NCI-H2227 treated with DMSO at 0.1 percent for 48 hours (cell line): ENCODE results near the gene TMEM151B.
"Not testable (repeated sequence)": the region's sequence is repeated elsewhere in the genome, so short reads cannot be mapped to it uniquely, and the experiment has no call there.

Source experiments
- DNase-seq: peaks from one replicate; lab custom pipeline; 2025; lab: John Stamatoyannopoulos, UW

TMEM151B gene

GRCh38 chr6:44304282-44305199, 34.3 kb downstream of the TMEM151B start:
- no peak for DNase-seq

GRCh38 chr6:44305200-44305725, 35.0 kb downstream of the TMEM151B start:
- no peak for DNase-seq

- DNase-seq, result no peak
Observed at GRCh38 chr6:44306710-44307109, 36.5 kb downstream of the TMEM151B start.

- DNase-seq, result no peak
Observed at GRCh38 chr6:44307217-44307616, 37.0 kb downstream of the TMEM151B start.

- DNase-seq, result no peak
Observed at GRCh38 chr6:44309092-44309491, 38.8 kb downstream of the TMEM151B start.

- DNase-seq, result no peak
Observed at GRCh38 chr6:44309631-44310030, 39.4 kb downstream of the TMEM151B start.

- no peak for DNase-seq
Observed at GRCh38 chr6:44310241-44310640, 40.0 kb downstream of the TMEM151B start.

- DNase-seq, result no peak
Observed at GRCh38 chr6:44311304-44311703, 41.1 kb downstream of the TMEM151B start.

GRCh38 chr6:44311767-44312166, 41.5 kb downstream of the TMEM151B start:
- no peak for DNase-seq

- DNase-seq, result peak; percentile 79
Observed at GRCh38 chr6:44312901-44313788, 42.9 kb downstream of the TMEM151B start, which contains the start of gene AARS2. TSS of gene AARS2 (minus strand) at chr6:44313347. CDS start at chr6:44313323, 24 bp downstream.

- DNase-seq, result not testable (repeated sequence)
Observed at GRCh38 chr6:44314657-44315056, 44.4 kb downstream of the TMEM151B start.

GRCh38 chr6:44315516-44315915, 45.3 kb downstream of the TMEM151B start:
- DNase-seq, result no peak

GRCh38 chr6:44315951-44316350, 45.7 kb downstream of the TMEM151B start:
- DNase-seq, result no peak

GRCh38 chr6:44316481-44316880, 46.2 kb downstream of the TMEM151B start:
- DNase-seq, result no peak

GRCh38 chr6:44317136-44317631, 46.9 kb downstream of the TMEM151B start:
- not testable (repeated sequence) for DNase-seq

- no peak for DNase-seq
Observed at GRCh38 chr6:44321210-44321609, 51.0 kb downstream of the TMEM151B start.

GRCh38 chr6:44327096-44327495, 56.8 kb downstream of the TMEM151B start:
- DNase-seq, result no peak

- no peak for DNase-seq
Observed at GRCh38 chr6:44327760-44328159, 57.5 kb downstream of the TMEM151B start.

- not testable (repeated sequence) for DNase-seq
Observed at GRCh38 chr6:44328203-44328602, 58.0 kb downstream of the TMEM151B start.

- no peak for DNase-seq
Observed at GRCh38 chr6:44329858-44330257, 59.6 kb downstream of the TMEM151B start.

- DNase-seq, result peak; percentile 22
Observed at GRCh38 chr6:44332585-44332984, 62.3 kb downstream of the TMEM151B start.

- no peak for DNase-seq
Observed at GRCh38 chr6:44333273-44333919, 63.1 kb downstream of the TMEM151B start.
